GM19438 (cell line): ENCODE results near the gene ST6GAL1.
A peak's percentile ranks its signal among the peaks of the same experiment; 100 is the strongest.
"Not testable (repeated sequence)": the region's sequence is repeated elsewhere in the genome, so short reads cannot be mapped to it uniquely, and the experiment has no call there.

Experiments
- ATAC-seq: cut with Tn5 transposase; IDR thresholded peaks from one replicate; pipeline ENCODE4 v1.9.1; 2021; ENCODE audit warnings: low read depth; ENCODE audit not compliant: unreplicated experiment

The ST6GAL1 gene

GRCh38 chr3:186930143-186930640 is at the start of gene ST6GAL1:
Gene ST6GAL1, plus strand, starts transcription at chr3:186930526. Its CDS starts 112,178 bp downstream, at chr3:187042704.
- ATAC-seq: peak; percentile 63

GRCh38 chr3:186882150-186882524 is 48.2 kb upstream of the ST6GAL1 start:
- ATAC-seq: no peak

- ATAC-seq: no peak
These were observed 47.2 kb upstream of the ST6GAL1 start for GRCh38 chr3:186882881-186883685.

- no peak for ATAC-seq
These were observed 46.7 kb upstream of the ST6GAL1 start for GRCh38 chr3:186883686-186884058.

GRCh38 chr3:186884868-186885267 is 45.5 kb upstream of the ST6GAL1 start:
- ATAC-seq: not testable (repeated sequence)

- no peak for ATAC-seq
These were observed 43.9 kb upstream of the ST6GAL1 start for GRCh38 chr3:186886202-186886981.

- ATAC-seq: not testable (repeated sequence)
These were observed 42.8 kb upstream of the ST6GAL1 start for GRCh38 chr3:186887507-186887938.

- ATAC-seq: no peak
These were observed 41.8 kb upstream of the ST6GAL1 start for GRCh38 chr3:186888569-186888968.

GRCh38 chr3:186889698-186890097 is 40.6 kb upstream of the ST6GAL1 start:
- not testable (repeated sequence) for ATAC-seq

GRCh38 chr3:186890911-186891310 is 39.4 kb upstream of the ST6GAL1 start:
- no peak for ATAC-seq

- ATAC-seq: not testable (repeated sequence)
These were observed 37.3 kb upstream of the ST6GAL1 start for GRCh38 chr3:186893071-186893470.

- ATAC-seq: no peak
These were observed 34.9 kb upstream of the ST6GAL1 start for GRCh38 chr3:186895406-186895805.

GRCh38 chr3:186896006-186896405 is 34.3 kb upstream of the ST6GAL1 start:
- ATAC-seq: no peak

- ATAC-seq: no peak
These were observed 33.5 kb upstream of the ST6GAL1 start for GRCh38 chr3:186896875-186897274.

GRCh38 chr3:186901135-186901734 is 29.1 kb upstream of the ST6GAL1 start:
- ATAC-seq: no peak

- ATAC-seq: no peak
These were observed 28.2 kb upstream of the ST6GAL1 start for GRCh38 chr3:186902154-186902553.

GRCh38 chr3:186902713-186903112 is 27.6 kb upstream of the ST6GAL1 start:
- ATAC-seq: no peak

GRCh38 chr3:186903676-186904075 is 26.6 kb upstream of the ST6GAL1 start:
- not testable (repeated sequence) for ATAC-seq

GRCh38 chr3:186907075-186907474 is 23.3 kb upstream of the ST6GAL1 start:
- ATAC-seq: not testable (repeated sequence)

- no peak for ATAC-seq
These were observed 21.1 kb upstream of the ST6GAL1 start for GRCh38 chr3:186909078-186909853.
